Right lobe of liver (tissue), 4 donors: ENCODE results near the gene AGO3.

Experiments
- POLR2A ChIP-seq: fragments of 450-650 bp; IDR thresholded peaks from one replicate; pipeline ENCODE4 v1.6.1; 2017; ENCODE audit warnings: antibody characterized with exemption, mild to moderate bottlenecking
- TF ChIP-seq, protein P1 (sequence below), 4 donors: fragments of 200-600 bp in 3 of 4; fragments of 450-650 bp in 1 of 4; IDR thresholded peaks; one replicate each; pipeline versions ENCODE4 v1.5.1 to v1.8.0; 2016 to 2022; ENCODE audit warnings: antibody characterized with exemption in 4 of 4, mild to moderate bottlenecking in 2 of 4
- donor health status: DM: no; HTN: no; CAD: no.
- donor health status: DM: no; HTN: no; CAD: no.
- donor health status: DM: no; HTN: yes; CAD: no.

GRCh38 chr1:35915693-35916092, 15.2 kb upstream of the AGO3 start:
- TF ChIP-seq, protein P1, sequence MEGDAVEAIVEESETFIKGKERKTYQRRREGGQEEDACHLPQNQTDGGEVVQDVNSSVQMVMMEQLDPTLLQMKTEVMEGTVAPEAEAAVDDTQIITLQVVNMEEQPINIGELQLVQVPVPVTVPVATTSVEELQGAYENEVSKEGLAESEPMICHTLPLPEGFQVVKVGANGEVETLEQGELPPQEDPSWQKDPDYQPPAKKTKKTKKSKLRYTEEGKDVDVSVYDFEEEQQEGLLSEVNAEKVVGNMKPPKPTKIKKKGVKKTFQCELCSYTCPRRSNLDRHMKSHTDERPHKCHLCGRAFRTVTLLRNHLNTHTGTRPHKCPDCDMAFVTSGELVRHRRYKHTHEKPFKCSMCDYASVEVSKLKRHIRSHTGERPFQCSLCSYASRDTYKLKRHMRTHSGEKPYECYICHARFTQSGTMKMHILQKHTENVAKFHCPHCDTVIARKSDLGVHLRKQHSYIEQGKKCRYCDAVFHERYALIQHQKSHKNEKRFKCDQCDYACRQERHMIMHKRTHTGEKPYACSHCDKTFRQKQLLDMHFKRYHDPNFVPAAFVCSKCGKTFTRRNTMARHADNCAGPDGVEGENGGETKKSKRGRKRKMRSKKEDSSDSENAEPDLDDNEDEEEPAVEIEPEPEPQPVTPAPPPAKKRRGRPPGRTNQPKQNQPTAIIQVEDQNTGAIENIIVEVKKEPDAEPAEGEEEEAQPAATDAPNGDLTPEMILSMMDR (IDR thresholded peaks at IDR 0.05), result no peak
- no peak for TF ChIP-seq POLR2A
